Suprapubic skin (tissue), 4 donors: ENCODE measurements around the gene CLIC4. TPM values are rescaled to one million over a fixed set of nuclear protein-coding genes. Genes with fewer than 3 reads are reported as not detected.
A peak's percentile ranks its signal among the peaks of the same experiment; 100 is the strongest.
"Not testable (repeated sequence)": the region's sequence is repeated elsewhere in the genome, so short reads cannot be mapped to it uniquely, and the experiment has no call there.

Experiments
- DNase-seq, 2 donors: peaks; one replicate each; pipeline ENCODE4 v3.0.0-alpha.2; 2019; ENCODE audit warnings: low spot score in 2 of 2
- H3K27ac ChIP-seq: fragments of 200-600 bp; sonication (generic); one replicate; pipeline ENCODE4 v1.5.1; 2019
- H3K27me3 ChIP-seq: fragments of 200-600 bp; sonication (generic); one replicate; pipeline ENCODE4 v1.5.1; 2019
- H3K36me3 ChIP-seq: fragments of 200-600 bp; sonication (generic); one replicate; pipeline ENCODE4 v1.5.1; 2019
- H3K4me1 ChIP-seq: fragments of 200-600 bp; sonication (generic); one replicate; pipeline ENCODE4 v1.5.1; 2019
- H3K4me3 ChIP-seq: fragments of 200-600 bp; sonication (generic); one replicate; pipeline ENCODE4 v1.5.1; 2019; ENCODE audit warnings: mild to moderate bottlenecking
- H3K9me3 ChIP-seq: fragments of 200-600 bp; sonication (generic); one replicate; pipeline ENCODE4 v1.5.1; 2019
- CTCF ChIP-seq, 2 donors: fragments of 200-600 bp in 1 of 2; fragments of 450-650 bp in 1 of 2; sonication (generic) in 1 of 2; IDR thresholded peaks; one replicate each; pipeline ENCODE4 v1.5.1; 2016 to 2019; ENCODE audit warnings: antibody characterized with exemption in 2 of 2, mild to moderate bottlenecking in 1 of 2, moderate library complexity in 1 of 2
- EP300 ChIP-seq: sonication (generic); formaldehyde crosslinking; IDR thresholded peaks from one replicate; pipeline ENCODE4 v1.6.1; 2017; ENCODE audit warnings: antibody characterized with exemption
- POLR2A ChIP-seq, 2 donors: fragments of 450-650 bp; IDR thresholded peaks; one replicate each; pipeline ENCODE4 v1.6.1; 2017; ENCODE audit warnings: antibody characterized with exemption in 2 of 2, mild to moderate bottlenecking in 2 of 2, moderate library complexity in 2 of 2
- POLR2AphosphoS5 ChIP-seq, 3 donors: sonication (generic); formaldehyde crosslinking; IDR thresholded peaks; one replicate each; pipeline ENCODE4 v1.6.1; 2017; ENCODE audit warnings: antibody characterized with exemption in 3 of 3
- WGBS: methylation state at CpG from one replicate; pipeline ENCODE4 v1.1.5; 2018; 5-methylcytosine and 5-hydroxymethylcytosine counted together
- total RNA-seq, 4 donors: library from RNA; depleted of rRNA; stranded (reverse); fragments of >200 nt; gene quantifications; one replicate each; pipeline ENCODE4 v1.1.0, GENCODE V29; 2016

CLIC4 gene
- total RNA-seq, 4 donors from 2014 or later = 50.1 to 76.3 (median 71.4) TPM

- Histone ChIP-seq H3K4me1 (peaks cover 9% of the 10 kb centered on the region), H3K27ac (peak overlapping the region; percentile 3)
- 57% methylated on average over 4 of the region's 4 CpGs for WGBS
These were observed 48.3 kb downstream of the CLIC4 start for GRCh38 chr1:24793447-24794129.

GRCh38 chr1:24794130-24794502 is 48.9 kb downstream of the CLIC4 start:
- H3K4me3 ChIP-seq, H3K36me3 ChIP-seq, DNase-seq, H3K27me3 ChIP-seq, H3K9me3 ChIP-seq, H3K4me1 ChIP-seq: not testable (repeated sequence)
- 46% methylated on average over 2 of the region's 2 CpGs for WGBS
- peak overlapping the region; percentile 3 for H3K27ac ChIP-seq

More at GRCh38 chr1:24793447-24794129, 48.3 kb downstream of the CLIC4 start:
- no peaks in the 10 kb centered on the region for H3K9me3 ChIP-seq
- H3K27me3 ChIP-seq = no peaks in the 10 kb centered on the region
- TF ChIP-seq CTCF (IDR thresholded peaks at IDR 0.05) (no peak), EP300 (peak; percentile 78), POLR2A (IDR thresholded peaks at IDR 0.05) (no peak), POLR2AphosphoS5 (IDR thresholded peaks at IDR 0.05) (no peak)
- no peak for DNase-seq
- peaks cover 7% of the 10 kb centered on the region for H3K36me3 ChIP-seq
- no peak overlapping the region for H3K4me3 ChIP-seq

GRCh38 chr1:24795236-24795635 is 50.0 kb downstream of the CLIC4 start:
- TF ChIP-seq POLR2AphosphoS5 (IDR thresholded peaks at IDR 0.05) (no peak), POLR2A (IDR thresholded peaks at IDR 0.05) (no peak), EP300 (no peak), CTCF (IDR thresholded peaks at IDR 0.05) (no peak)
- Histone ChIP-seq H3K36me3 (peaks cover 7% of the 10 kb centered on the region), H3K9me3 (no peaks in the 10 kb centered on the region), H3K4me1 (peaks cover 9% of the 10 kb centered on the region), H3K4me3 (no peak overlapping the region), H3K27me3 (no peaks in the 10 kb centered on the region), H3K27ac (peak overlapping the region; percentile 54)
- DNase-seq = no peak
- 89% methylated on average over 5 of the region's 5 CpGs for WGBS

- TF ChIP-seq POLR2A (IDR thresholded peaks at IDR 0.05) (no peak), POLR2AphosphoS5 (IDR thresholded peaks at IDR 0.05) (no peak), EP300 (no peak), CTCF (IDR thresholded peaks at IDR 0.05) (no peak)
- H3K4me3 ChIP-seq = no peak overlapping the region
- peaks cover 15% of the 10 kb centered on the region for H3K4me1 ChIP-seq
- no peak overlapping the region for H3K27ac ChIP-seq
- no peaks in the 10 kb centered on the region for H3K9me3 ChIP-seq
- H3K27me3 ChIP-seq = no peaks in the 10 kb centered on the region
- no peak for DNase-seq
- H3K36me3 ChIP-seq = peaks cover 7% of the 10 kb centered on the region
- WGBS = 86% methylated on average over 2 of the region's 2 CpGs
These were observed 51.3 kb downstream of the CLIC4 start for GRCh38 chr1:24796524-24796923.

GRCh38 chr1:24799242-24799641 is 54.0 kb downstream of the CLIC4 start:
- 95% methylated on average over 11 of the region's 33 CpGs for WGBS
- not testable (repeated sequence) for H3K9me3 ChIP-seq, H3K4me3 ChIP-seq, DNase-seq, H3K27ac ChIP-seq, H3K36me3 ChIP-seq, H3K27me3 ChIP-seq
- H3K4me1 ChIP-seq = peaks cover 39% of the 10 kb centered on the region

- H3K4me3 ChIP-seq = no peak overlapping the region
- no peak for DNase-seq
- no peak overlapping the region for H3K27ac ChIP-seq
- H3K9me3 ChIP-seq = no peaks in the 10 kb centered on the region
- H3K36me3 ChIP-seq = peaks cover 7% of the 10 kb centered on the region
- whole genome bisulfite sequencing = 43% methylated on average over 1 of the region's 1 CpG
- no peak for TF ChIP-seq CTCF (IDR thresholded peaks at IDR 0.05)
- no peak for TF ChIP-seq EP300
- H3K27me3 ChIP-seq = no peaks in the 10 kb centered on the region
- H3K4me1 ChIP-seq = peaks cover 35% of the 10 kb centered on the region
These were observed 55.9 kb downstream of the CLIC4 start for GRCh38 chr1:24801176-24801575.
